Spinal cord (tissue), 10 donors: Measurements from ENCODE around the gene CPLX3. TPM values are rescaled to one million over a fixed set of nuclear protein-coding genes. Genes with fewer than 3 reads are reported as not detected.

Source experiments
- DNase-seq, 6 donors: peaks; one replicate each; pipeline versions ENCODE4 v3.0.0 to v3.0.0-alpha.2; 2013 to 2015; ENCODE audit warnings: low spot score in 6 of 6, low read depth in 4 of 6
- H3K27ac ChIP-seq: one replicate; pipeline ENCODE4 v1.5.1; 2013; ENCODE audit warnings: low read depth, low read length, control low read depth
- H3K27me3 ChIP-seq: one replicate; pipeline ENCODE4 v1.6.1; 2013; ENCODE audit warnings: low read length; ENCODE audit not compliant: control insufficient read depth, insufficient read depth
- H3K36me3 ChIP-seq: one replicate; pipeline ENCODE4 v1.6.1; 2013; ENCODE audit warnings: low read length; ENCODE audit not compliant: control insufficient read depth, insufficient read depth
- H3K4me1 ChIP-seq: one replicate; pipeline ENCODE4 v1.6.1; 2013; ENCODE audit warnings: low read length; ENCODE audit not compliant: control insufficient read depth, insufficient read depth
- H3K4me3 ChIP-seq: one replicate; pipeline ENCODE4 v1.5.1; 2013; ENCODE audit warnings: low read depth, low read length, control low read depth
- H3K9me3 ChIP-seq: one replicate; pipeline ENCODE4 v1.6.1; 2013; ENCODE audit warnings: low read length; ENCODE audit not compliant: control insufficient read depth, insufficient read depth
- WGBS: methylation state at CpG from one replicate; pipeline ENCODE4 v1.1.5; 2013; ENCODE audit warnings: missing lambda C conversion rate; ENCODE audit not compliant: insufficient coverage; 5-methylcytosine and 5-hydroxymethylcytosine counted together
- polyA plus RNA-seq, 2 donors: library from polyadenylated mRNA; unstranded; fragments of 120-200 nt; gene quantifications; one replicate each; pipeline ENCODE4 v1.2.1, GENCODE V29; 2013; ENCODE audit not compliant: insufficient read length in 2 of 2
- total RNA-seq, 2 donors: library from RNA; depleted of rRNA in 1 of 2; stranded (reverse); fragments of 120-200 nt in 1 of 2; fragments of >200 nt in 1 of 2; gene quantifications; one replicate each; pipeline versions ENCODE4 v1.2.3 to v1.2.4, GENCODE V29; 2013 to 2014
- donor health status: healthy.

Gene CPLX3
- total and polyA plus RNA-seq, 4 donors, result 0.11 to 0.68 (median 0.38) TPM

- H3K36me3 ChIP-seq, result peaks cover 39% of the 10 kb centered on the region
- H3K4me3 ChIP-seq, result no peak overlapping the region
- WGBS, result 66% methylated on average over 11 of the region's 12 CpGs
- peaks cover 25% of the 10 kb centered on the region for H3K4me1 ChIP-seq
- DNase-seq, result no peak
- H3K27me3 ChIP-seq, result peaks cover 4% of the 10 kb centered on the region
- H3K9me3 ChIP-seq, result no peaks in the 10 kb centered on the region
- no peak overlapping the region for H3K27ac ChIP-seq
Measured at GRCh38 chr15:74833376-74834107, 7.1 kb downstream of the CPLX3 start.

GRCh38 chr15:74835312-74835823 lies 8.9 kb downstream of the CPLX3 start:
- Histone ChIP-seq H3K9me3 (no peaks in the 10 kb centered on the region), H3K36me3 (peaks cover 57% of the 10 kb centered on the region), H3K27me3 (no peaks in the 10 kb centered on the region), H3K4me1 (peaks cover 28% of the 10 kb centered on the region), H3K4me3 (no peak overlapping the region), H3K27ac (no peak overlapping the region)
- WGBS, result 44% methylated on average over 4 of the region's 5 CpGs
- no peak for DNase-seq

- no peak for DNase-seq
- no peak overlapping the region for H3K27ac ChIP-seq
- no peaks in the 10 kb centered on the region for H3K9me3 ChIP-seq
- 86% methylated on average over 5 of the region's 7 CpGs for WGBS
- H3K36me3 ChIP-seq, result peaks cover 69% of the 10 kb centered on the region
- H3K4me1 ChIP-seq, result peaks cover 26% of the 10 kb centered on the region
- no peak overlapping the region for H3K4me3 ChIP-seq
- H3K27me3 ChIP-seq, result no peaks in the 10 kb centered on the region
Measured at GRCh38 chr15:74836846-74837245, 10.4 kb downstream of the CPLX3 start.

GRCh38 chr15:74837482-74838136 lies 11.2 kb downstream of the CPLX3 start:
- Histone ChIP-seq H3K27me3 (no peaks in the 10 kb centered on the region), H3K4me3 (no peak overlapping the region), H3K27ac (no peak overlapping the region), H3K4me1 (peaks cover 31% of the 10 kb centered on the region), H3K36me3 (peaks cover 71% of the 10 kb centered on the region), H3K9me3 (no peaks in the 10 kb centered on the region)
- no peak for DNase-seq
- WGBS, result 83% methylated on average over 11 of the region's 15 CpGs

GRCh38 chr15:74838137-74838516 lies 11.7 kb downstream of the CPLX3 start:
- Histone ChIP-seq H3K27me3 (no peaks in the 10 kb centered on the region), H3K27ac (no peak overlapping the region), H3K36me3 (peaks cover 71% of the 10 kb centered on the region), H3K9me3 (no peaks in the 10 kb centered on the region), H3K4me1 (peaks cover 33% of the 10 kb centered on the region), H3K4me3 (no peak overlapping the region)
- WGBS, result 98% methylated on average over 5 of the region's 10 CpGs
- no peak for DNase-seq

GRCh38 chr15:74838746-74839525 lies 12.5 kb downstream of the CPLX3 start:
- no peak overlapping the region for H3K4me3 ChIP-seq
- no peaks in the 10 kb centered on the region for H3K27me3 ChIP-seq
- H3K9me3 ChIP-seq, result no peaks in the 10 kb centered on the region
- H3K27ac ChIP-seq, result no peak overlapping the region
- peaks cover 37% of the 10 kb centered on the region for H3K4me1 ChIP-seq
- whole genome bisulfite sequencing, result 94% methylated on average over 7 of the region's 11 CpGs
- peaks cover 74% of the 10 kb centered on the region for H3K36me3 ChIP-seq
- DNase-seq, result no peak

GRCh38 chr15:74839526-74840395 lies 13.3 kb downstream of the CPLX3 start:
- Histone ChIP-seq H3K36me3 (peaks cover 76% of the 10 kb centered on the region), H3K4me1 (peaks cover 44% of the 10 kb centered on the region), H3K27ac (no peak overlapping the region), H3K9me3 (no peaks in the 10 kb centered on the region), H3K27me3 (no peaks in the 10 kb centered on the region), H3K4me3 (no peak overlapping the region)
- no peak for DNase-seq
- 76% methylated on average over 28 of the region's 31 CpGs for WGBS

GRCh38 chr15:74840851-74841775 lies 14.7 kb downstream of the CPLX3 start:
- WGBS, result 97% methylated on average over 8 of the region's 9 CpGs
- Histone ChIP-seq H3K4me3 (no peak overlapping the region), H3K4me1 (peaks cover 45% of the 10 kb centered on the region), H3K36me3 (peaks cover 80% of the 10 kb centered on the region), H3K27ac (no peak overlapping the region), H3K27me3 (no peaks in the 10 kb centered on the region), H3K9me3 (no peaks in the 10 kb centered on the region)
- DNase-seq, result no peak
